GM23338 (cell line): Measurements from ENCODE around the gene POR. TPM values are rescaled to one million over a fixed set of nuclear protein-coding genes. Genes with fewer than 3 reads are reported as not detected.

Experiments
- ATAC-seq: fragments of 200-7000 bp; cut with Tn5 transposase; 3 replicates; pipeline ENCODE4 v1.9.1; 2020
- DNase-seq: peaks from one replicate; pipeline ENCODE4 v3.0.0-alpha.2; 2015; ENCODE audit warnings: low spot score
- H2AFZ ChIP-seq: fragments of 200-600 bp; sonication (generic); 2 replicates; pipeline ENCODE4 v1.8.0; 2016; ENCODE audit warnings: antibody characterized with exemption, mild to moderate bottlenecking, moderate library complexity
- H3F3A ChIP-seq: fragments of 200-600 bp; sonication (generic); replicated peaks from 2 replicates; pipeline ENCODE4 v1.8.0; 2017; ENCODE audit warnings: antibody characterized with exemption, mixed run types, low read depth
- H3K27ac ChIP-seq: fragments of 200-600 bp; sonication (generic); 2 replicates; pipeline ENCODE4 v1.6.1; 2016; ENCODE audit warnings: low read depth
- H3K27me3 ChIP-seq: fragments of 200-600 bp; sonication (generic); 2 replicates; pipeline ENCODE4 v1.8.0; 2016; ENCODE audit warnings: mild to moderate bottlenecking, mixed run types, moderate library complexity; ENCODE audit not compliant: insufficient read depth
- H3K36me3 ChIP-seq: fragments of 200-600 bp; sonication (generic); 2 replicates; pipeline ENCODE4 v1.8.0; 2016; ENCODE audit warnings: mild to moderate bottlenecking; ENCODE audit not compliant: insufficient read depth
- H3K4me1 ChIP-seq: fragments of 200-600 bp; sonication (generic); 2 replicates; pipeline ENCODE4 v1.8.0; 2016; ENCODE audit warnings: mild to moderate bottlenecking, moderate library complexity; ENCODE audit not compliant: insufficient read depth
- H3K4me2 ChIP-seq: fragments of 200-600 bp; sonication (generic); 2 replicates; pipeline ENCODE4 v1.7.1; 2017; ENCODE audit warnings: mixed run types
- H3K4me3 ChIP-seq: fragments of 200-600 bp; sonication (generic); 2 replicates; pipeline ENCODE4 v1.6.1; 2016; ENCODE audit warnings: mixed run types
- H3K79me2 ChIP-seq: fragments of 200-600 bp; sonication (generic); replicated peaks from 2 replicates; pipeline ENCODE4 v1.8.0; 2017; ENCODE audit warnings: mild to moderate bottlenecking; ENCODE audit not compliant: insufficient read depth
- H3K9me2 ChIP-seq: fragments of 200-600 bp; sonication (generic); 2 replicates; pipeline ENCODE4 v1.8.0; 2017; ENCODE audit not compliant: insufficient read depth
- H4K20me1 ChIP-seq: fragments of 200-600 bp; sonication (generic); replicated peaks from 2 replicates; pipeline ENCODE4 v1.8.0; 2017; ENCODE audit warnings: mild to moderate bottlenecking; ENCODE audit not compliant: insufficient read depth
- H3K27ac Mint-ChIP-seq: 2 replicates; pipeline ENCODE4 v1.8.0; 2020; ENCODE audit warnings: inconsistent platforms, mild to moderate bottlenecking, moderate library complexity, mixed read lengths
- H3K27me3 Mint-ChIP-seq: 3 replicates; pipeline ENCODE4 v1.8.0; 2022; ENCODE audit warnings: low read depth, mild to moderate bottlenecking, moderate library complexity, mixed read lengths, inconsistent platforms; ENCODE audit not compliant: insufficient read depth, poor library complexity
- H3K36me3 Mint-ChIP-seq: 3 replicates; pipeline ENCODE4 v1.8.0; 2021; ENCODE audit warnings: low read depth, mild to moderate bottlenecking, inconsistent platforms, moderate library complexity, mixed read lengths
- H3K4me1 Mint-ChIP-seq: 3 replicates; pipeline ENCODE4 v1.8.0; 2020; ENCODE audit warnings: mild to moderate bottlenecking, inconsistent platforms, mixed read lengths
- H3K4me3 Mint-ChIP-seq: 3 replicates; pipeline ENCODE4 v1.8.0; 2021; ENCODE audit warnings: moderate library complexity, mild to moderate bottlenecking, inconsistent platforms, mixed read lengths
- H3K9me3 Mint-ChIP-seq: 3 replicates; pipeline ENCODE4 v1.8.0; 2020; ENCODE audit warnings: moderate library complexity, mild to moderate bottlenecking, inconsistent platforms, mixed read lengths
- CREB1 ChIP-seq: fragments of 250-450 bp; sonication (Bioruptor Pico); IDR thresholded peaks from 2 replicates; pipeline ENCODE4 v1.5.0; 2020; ENCODE audit warnings: low read depth, mild to moderate bottlenecking, moderate library complexity
- CTCF ChIP-seq, 2 experiments: fragments of 200-600 bp in 1 of 2; sonication (generic) in 1 of 2; conservative IDR thresholded peaks; 2 replicates each; pipeline versions ENCODE4 v1.5.1 to v1.6.1; 2016 to 2017; ENCODE audit warnings: antibody characterized with exemption in 2 of 2, low read depth in 2 of 2, mild to moderate bottlenecking in 2 of 2, moderate library complexity in 1 of 2
- ETS1 ChIP-seq: IDR thresholded peaks from 2 replicates; pipeline ENCODE4 v1.6.1; 2016; ENCODE audit warnings: antibody characterized with exemption
- EZH2 ChIP-seq: fragments of 200-600 bp; sonication (generic); IDR thresholded peaks from one replicate; pipeline ENCODE4 v1.8.0; 2017; ENCODE audit warnings: antibody characterized with exemption, mild to moderate bottlenecking, low read depth; ENCODE audit not compliant: unreplicated experiment
- EZH2phosphoT487 ChIP-seq: fragments of 200-600 bp; sonication (generic); IDR thresholded peaks from one replicate; pipeline ENCODE4 v1.8.1; 2018; ENCODE audit warnings: antibody characterized with exemption; ENCODE audit not compliant: unreplicated experiment
- JUNB ChIP-seq: IDR thresholded peaks from one replicate; pipeline ENCODE4 v1.6.1; 2016; ENCODE audit warnings: antibody characterized with exemption; ENCODE audit not compliant: unreplicated experiment
- NANOG ChIP-seq: IDR thresholded peaks from 2 replicates; pipeline ENCODE4 v1.6.1; 2016; ENCODE audit warnings: antibody characterized with exemption, borderline replicate concordance
- POLR2AphosphoS5 ChIP-seq: IDR thresholded peaks from 2 replicates; pipeline ENCODE4 v1.6.1; 2016; ENCODE audit warnings: antibody characterized with exemption, low read depth
- STAT1 ChIP-seq: IDR thresholded peaks from one replicate; pipeline ENCODE4 v1.6.1; 2016; ENCODE audit warnings: antibody characterized with exemption; ENCODE audit not compliant: unreplicated experiment
- ZNF114 ChIP-seq: fragments of 250-450 bp; sonication (Bioruptor Pico); IDR thresholded peaks from 2 replicates; pipeline ENCODE4 v1.5.0; 2020; ENCODE audit warnings: mild to moderate bottlenecking, moderate library complexity
- ZNF331 ChIP-seq: fragments of 250-450 bp; sonication (Bioruptor Pico); IDR thresholded peaks from 2 replicates; pipeline ENCODE4 v1.5.0; 2020; ENCODE audit warnings: low read depth, mild to moderate bottlenecking, moderate library complexity
- polyA plus RNA-seq: library from polyadenylated mRNA; unstranded; fragments of >200 nt; fragmentation: Nextera tagmentation; extraction: Ambion mirVana; gene quantifications from 2 replicates; pipeline ENCODE4 v1.2.1, GENCODE V29; 2016
- total RNA-seq: library from RNA; depleted of rRNA; stranded (reverse); fragments of >200 nt; shearing (Covaris generic); gene quantifications from 2 replicates; pipeline ENCODE4 v1.2.3, GENCODE V29; 2014
- TF ChIP-seq, protein P1 (sequence below): fragments of 250-450 bp; sonication (Bioruptor Pico); IDR thresholded peaks from 2 replicates; pipeline ENCODE4 v1.5.0; 2020; ENCODE audit warnings: mild to moderate bottlenecking, moderate library complexity

POR gene
- total and polyA plus RNA-seq, 2 experiments from 2014 or later = 126 to 164 TPM

DNA sequence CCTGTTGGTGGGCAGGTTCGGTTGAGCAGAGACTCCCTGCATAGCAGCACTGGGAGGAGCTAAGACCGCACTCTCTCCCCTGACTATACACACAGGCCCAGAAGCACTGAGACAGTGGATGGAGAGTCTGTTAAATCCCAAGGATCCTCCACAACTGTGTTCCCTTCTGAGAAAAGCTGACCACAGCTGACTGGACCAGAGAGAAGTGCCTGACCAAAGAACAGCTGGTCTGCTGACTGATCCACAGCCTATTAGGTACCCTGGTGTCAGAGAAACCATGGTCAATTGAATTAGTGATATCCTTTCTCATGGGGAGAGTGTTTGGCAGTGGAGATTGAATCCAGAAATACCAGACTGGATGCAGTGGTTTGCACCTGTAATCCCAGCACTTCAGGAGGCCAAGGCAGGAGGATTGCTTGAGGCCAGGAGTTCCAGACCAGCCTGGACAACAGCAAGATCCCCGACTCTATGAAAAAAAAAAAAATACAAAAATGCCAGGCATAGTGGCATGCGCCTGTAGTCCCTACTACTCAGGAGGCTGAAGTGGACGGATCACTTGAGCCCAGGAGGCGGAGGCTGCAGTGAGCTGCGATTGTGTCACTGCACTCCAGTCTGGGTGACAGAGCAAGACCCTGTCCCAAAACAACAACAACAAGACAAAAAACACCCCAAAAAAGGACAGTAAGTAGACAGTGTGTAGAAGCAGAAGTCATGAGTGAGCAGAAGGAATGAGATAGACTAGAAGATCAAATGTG is 107.2 kb downstream of the POR start (continued):
- TF ChIP-seq CTCF (conservative IDR thresholded peaks at IDR 0.05; ENCODE audit: low read depth in 2 of 2) (no peak), JUNB (no peak), POLR2AphosphoS5 (no peak), EZH2 (no peak), STAT1 (no peak), EZH2phosphoT487 (no peak), ZNF114 (CRISPR knock-in tag) (no peak), ZNF331 (no peak), ETS1 (no peak)

GRCh38 chr7:76023002-76023401 is 108.0 kb downstream of the POR start:
- ATAC-seq (peak; percentile 66), DNase-seq (peak; percentile 36)
- Histone ChIP-seq H3K9me2 (no peaks in the 10 kb centered on the region), H3K4me1 (no peaks in the 10 kb centered on the region), H3K27me3 (no peaks in the 10 kb centered on the region), H3K4me3 (no peak overlapping the region), H3K36me3 (no peaks in the 10 kb centered on the region), H4K20me1 (no peaks in the 10 kb centered on the region; the same call in 1 of the 2 replicates), H3K27ac (no peak overlapping the region), H3K4me2 (no peak overlapping the region), H3K79me2 (no peaks in the 10 kb centered on the region), H2AFZ (no peak overlapping the region), H3F3A (no peaks in the 10 kb centered on the region)
- Mint-ChIP-seq H3K27me3 (peaks cover 3% of the 10 kb centered on the region), H3K36me3 (peaks cover 28% of the 10 kb centered on the region), H3K4me3 (no peak overlapping the region), H3K9me3 (no peaks in the 10 kb centered on the region; the same call in 2 of the 3 replicates), H3K4me1 (peaks cover 3% of the 10 kb centered on the region; the same call in 1 of the 3 replicates), H3K27ac (peak overlapping the region; percentile 46; the same call in 1 of the 2 replicates)
- TF ChIP-seq ZNF114 (CRISPR knock-in tag) (no peak), CREB1 (CRISPR knock-in tag) (no peak), ZNF331 (no peak), CTCF (conservative IDR thresholded peaks at IDR 0.05; ENCODE audit: low read depth in 2 of 2) (no peak), NANOG (no peak), STAT1 (no peak), EZH2 (no peak), EZH2phosphoT487 (no peak), JUNB (no peak)
- TF ChIP-seq, protein P1, sequence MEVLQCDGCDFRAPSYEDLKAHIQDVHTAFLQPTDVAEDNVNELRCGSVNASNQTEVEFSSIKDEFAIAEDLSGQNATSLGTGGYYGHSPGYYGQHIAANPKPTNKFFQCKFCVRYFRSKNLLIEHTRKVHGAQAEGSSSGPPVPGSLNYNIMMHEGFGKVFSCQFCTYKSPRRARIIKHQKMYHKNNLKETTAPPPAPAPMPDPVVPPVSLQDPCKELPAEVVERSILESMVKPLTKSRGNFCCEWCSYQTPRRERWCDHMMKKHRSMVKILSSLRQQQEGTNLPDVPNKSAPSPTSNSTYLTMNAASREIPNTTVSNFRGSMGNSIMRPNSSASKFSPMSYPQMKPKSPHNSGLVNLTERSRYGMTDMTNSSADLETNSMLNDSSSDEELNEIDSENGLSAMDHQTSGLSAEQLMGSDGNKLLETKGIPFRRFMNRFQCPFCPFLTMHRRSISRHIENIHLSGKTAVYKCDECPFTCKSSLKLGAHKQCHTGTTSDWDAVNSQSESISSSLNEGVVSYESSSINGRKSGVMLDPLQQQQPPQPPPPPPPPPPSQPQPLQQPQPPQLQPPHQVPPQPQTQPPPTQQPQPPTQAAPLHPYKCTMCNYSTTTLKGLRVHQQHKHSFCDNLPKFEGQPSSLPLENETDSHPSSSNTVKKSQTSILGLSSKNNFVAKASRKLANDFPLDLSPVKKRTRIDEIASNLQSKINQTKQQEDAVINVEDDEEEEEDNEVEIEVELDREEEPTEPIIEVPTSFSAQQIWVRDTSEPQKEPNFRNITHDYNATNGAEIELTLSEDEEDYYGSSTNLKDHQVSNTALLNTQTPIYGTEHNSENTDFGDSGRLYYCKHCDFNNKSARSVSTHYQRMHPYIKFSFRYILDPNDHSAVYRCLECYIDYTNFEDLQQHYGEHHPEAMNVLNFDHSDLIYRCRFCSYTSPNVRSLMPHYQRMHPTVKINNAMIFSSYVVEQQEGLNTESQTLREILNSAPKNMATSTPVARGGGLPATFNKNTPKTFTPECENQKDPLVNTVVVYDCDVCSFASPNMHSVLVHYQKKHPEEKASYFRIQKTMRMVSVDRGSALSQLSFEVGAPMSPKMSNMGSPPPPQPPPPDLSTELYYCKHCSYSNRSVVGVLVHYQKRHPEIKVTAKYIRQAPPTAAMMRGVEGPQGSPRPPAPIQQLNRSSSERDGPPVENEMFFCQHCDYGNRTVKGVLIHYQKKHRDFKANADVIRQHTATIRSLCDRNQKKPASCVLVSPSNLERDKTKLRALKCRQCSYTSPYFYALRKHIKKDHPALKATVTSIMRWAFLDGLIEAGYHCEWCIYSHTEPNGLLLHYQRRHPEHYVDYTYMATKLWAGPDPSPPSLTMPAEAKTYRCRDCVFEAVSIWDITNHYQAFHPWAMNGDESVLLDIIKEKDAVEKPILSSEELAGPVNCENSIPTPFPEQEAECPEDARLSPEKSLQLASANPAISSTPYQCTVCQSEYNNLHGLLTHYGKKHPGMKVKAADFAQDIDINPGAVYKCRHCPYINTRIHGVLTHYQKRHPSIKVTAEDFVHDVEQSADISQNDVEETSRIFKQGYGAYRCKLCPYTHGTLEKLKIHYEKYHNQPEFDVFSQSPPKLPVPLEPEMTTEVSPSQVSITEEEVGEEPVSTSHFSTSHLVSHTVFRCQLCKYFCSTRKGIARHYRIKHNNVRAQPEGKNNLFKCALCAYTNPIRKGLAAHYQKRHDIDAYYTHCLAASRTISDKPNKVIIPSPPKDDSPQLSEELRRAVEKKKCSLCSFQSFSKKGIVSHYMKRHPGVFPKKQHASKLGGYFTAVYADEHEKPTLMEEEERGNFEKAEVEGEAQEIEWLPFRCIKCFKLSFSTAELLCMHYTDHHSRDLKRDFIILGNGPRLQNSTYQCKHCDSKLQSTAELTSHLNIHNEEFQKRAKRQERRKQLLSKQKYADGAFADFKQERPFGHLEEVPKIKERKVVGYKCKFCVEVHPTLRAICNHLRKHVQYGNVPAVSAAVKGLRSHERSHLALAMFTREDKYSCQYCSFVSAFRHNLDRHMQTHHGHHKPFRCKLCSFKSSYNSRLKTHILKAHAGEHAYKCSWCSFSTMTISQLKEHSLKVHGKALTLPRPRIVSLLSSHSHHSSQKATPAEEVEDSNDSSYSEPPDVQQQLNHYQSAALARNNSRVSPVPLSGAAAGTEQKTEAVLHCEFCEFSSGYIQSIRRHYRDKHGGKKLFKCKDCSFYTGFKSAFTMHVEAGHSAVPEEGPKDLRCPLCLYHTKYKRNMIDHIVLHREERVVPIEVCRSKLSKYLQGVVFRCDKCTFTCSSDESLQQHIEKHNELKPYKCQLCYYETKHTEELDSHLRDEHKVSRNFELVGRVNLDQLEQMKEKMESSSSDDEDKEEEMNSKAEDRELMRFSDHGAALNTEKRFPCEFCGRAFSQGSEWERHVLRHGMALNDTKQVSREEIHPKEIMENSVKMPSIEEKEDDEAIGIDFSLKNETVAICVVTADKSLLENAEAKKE (CRISPR knock-in tag) = no peak
